RWPE1 (cell line): ENCODE data around the gene MKNK2.

Source experiments
- CTCF ChIA-PET: fragments of 350-600 bp; sonication (Branson Sonifier 250); formaldehyde crosslinking; extraction: SDS; loops from one replicate; lab custom pipeline; 2021; lab: Yijun Ruan, JAX
- POLR2A ChIA-PET: fragments of 400-600 bp; formaldehyde crosslinking; extraction: SDS; loops from one replicate; lab custom pipeline; 2020; ENCODE audit warnings: antibody characterized with exemption; ENCODE audit not compliant: low non-redundant PET; lab: Yijun Ruan, JAX
- DNase-seq: peaks from one replicate; pipeline ENCODE4 v3.0.0; 2012; ENCODE audit warnings: low spot score
- H3K27ac ChIP-seq: fragments of 450-650 bp; 2 replicates; pipeline ENCODE4 v1.5.1; 2017
- TF ChIP-seq, protein P1 (sequence below): fragments of 450-650 bp; conservative IDR thresholded peaks from 2 replicates; pipeline ENCODE4 v1.5.1; 2017; ENCODE audit warnings: low read depth, mild to moderate bottlenecking

The MKNK2 gene

GRCh38 chr19:2050991-2051772, at the start of gene MKNK2:
TSS of gene MKNK2 (minus strand) at chr19:2051244. CDS start at chr19:2050851, 393 bp downstream.
- DNase-seq, result peak; percentile 91
- POLR2A ChIA-PET, result interaction anchor here (0.6 kb wide), 1 partner anchor 110 kb away, joined by 7 read pairs; no protein-coding TSS in a partner anchor

GRCh38 chr19:2100719-2101061, 49.6 kb upstream of the MKNK2 start:
- DNase-seq, result no peak
- H3K27ac ChIP-seq, result peak overlapping the region; percentile 6; the same call in 1 of the 2 replicates
- ChIA-PET POLR2A (no interaction called here), CTCF (no interaction called here)
- TF ChIP-seq, protein P1, sequence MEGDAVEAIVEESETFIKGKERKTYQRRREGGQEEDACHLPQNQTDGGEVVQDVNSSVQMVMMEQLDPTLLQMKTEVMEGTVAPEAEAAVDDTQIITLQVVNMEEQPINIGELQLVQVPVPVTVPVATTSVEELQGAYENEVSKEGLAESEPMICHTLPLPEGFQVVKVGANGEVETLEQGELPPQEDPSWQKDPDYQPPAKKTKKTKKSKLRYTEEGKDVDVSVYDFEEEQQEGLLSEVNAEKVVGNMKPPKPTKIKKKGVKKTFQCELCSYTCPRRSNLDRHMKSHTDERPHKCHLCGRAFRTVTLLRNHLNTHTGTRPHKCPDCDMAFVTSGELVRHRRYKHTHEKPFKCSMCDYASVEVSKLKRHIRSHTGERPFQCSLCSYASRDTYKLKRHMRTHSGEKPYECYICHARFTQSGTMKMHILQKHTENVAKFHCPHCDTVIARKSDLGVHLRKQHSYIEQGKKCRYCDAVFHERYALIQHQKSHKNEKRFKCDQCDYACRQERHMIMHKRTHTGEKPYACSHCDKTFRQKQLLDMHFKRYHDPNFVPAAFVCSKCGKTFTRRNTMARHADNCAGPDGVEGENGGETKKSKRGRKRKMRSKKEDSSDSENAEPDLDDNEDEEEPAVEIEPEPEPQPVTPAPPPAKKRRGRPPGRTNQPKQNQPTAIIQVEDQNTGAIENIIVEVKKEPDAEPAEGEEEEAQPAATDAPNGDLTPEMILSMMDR, result no peak

More at GRCh38 chr19:2050991-2051772, at the start of gene MKNK2:
- peak within 1 kb of the TSS; percentile 100 for H3K27ac ChIP-seq
- TF ChIP-seq, protein P1, result peak; percentile 43
- CTCF ChIA-PET, result no interaction called here

DNA sequence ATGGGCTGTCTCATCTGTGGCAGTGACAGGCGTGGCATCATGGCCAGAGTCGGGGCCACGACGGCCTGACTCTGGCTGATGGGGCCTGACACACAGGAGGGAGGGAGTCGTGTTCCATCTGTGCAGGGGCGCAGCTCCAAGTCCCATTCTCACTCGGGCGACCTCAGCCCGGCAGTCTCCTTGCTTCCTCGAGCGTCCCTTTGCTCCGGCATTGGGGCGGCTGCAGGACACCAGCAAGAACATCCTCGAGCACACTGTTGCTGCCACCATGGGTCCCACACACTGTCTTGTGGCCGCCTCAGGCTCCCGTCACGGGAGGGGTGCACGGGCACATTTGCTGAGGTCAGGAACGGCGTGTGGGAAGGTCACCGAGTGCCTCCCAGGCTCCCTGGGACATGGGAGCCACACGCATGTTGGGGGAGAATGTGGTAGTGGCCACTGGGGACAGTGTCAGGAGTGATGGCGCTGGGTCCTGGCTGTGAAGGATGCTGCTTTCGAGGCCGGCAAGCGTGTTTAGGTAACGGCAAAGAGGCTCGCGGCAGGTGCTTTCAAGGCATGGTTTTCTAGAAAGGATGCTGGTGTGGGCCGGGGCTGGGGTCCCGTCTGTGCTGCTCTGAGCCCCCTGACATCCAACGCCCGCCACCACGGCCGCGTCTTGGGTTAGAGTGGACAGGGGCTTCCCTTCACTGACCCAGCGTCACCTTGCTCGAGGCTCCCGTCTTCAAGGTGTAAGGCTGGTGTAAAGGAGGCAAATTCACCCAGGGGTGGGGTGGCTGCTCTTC, 49.1 kb upstream of the MKNK2 start:
- peak overlapping the region; percentile 98 for H3K27ac ChIP-seq
- POLR2A ChIA-PET, result no interaction called here
- DNase-seq, result no peak
- CTCF ChIA-PET, result no interaction called here
- TF ChIP-seq, protein P1, result no peak

GRCh38 chr19:2099054-2099501, 48.0 kb upstream of the MKNK2 start:
- ChIA-PET POLR2A (no interaction called here), CTCF (no interaction called here)
- TF ChIP-seq, protein P1, result no peak
- no peak for DNase-seq
- peak overlapping the region; percentile 98 for H3K27ac ChIP-seq

- H3K27ac ChIP-seq, result peak overlapping the region; percentile 98
- no peak for DNase-seq
- TF ChIP-seq, protein P1, result no peak
- CTCF ChIA-PET, result no interaction called here
- POLR2A ChIA-PET, result no interaction called here
Observed at GRCh38 chr19:2097886-2098327, 46.9 kb upstream of the MKNK2 start.

DNA sequence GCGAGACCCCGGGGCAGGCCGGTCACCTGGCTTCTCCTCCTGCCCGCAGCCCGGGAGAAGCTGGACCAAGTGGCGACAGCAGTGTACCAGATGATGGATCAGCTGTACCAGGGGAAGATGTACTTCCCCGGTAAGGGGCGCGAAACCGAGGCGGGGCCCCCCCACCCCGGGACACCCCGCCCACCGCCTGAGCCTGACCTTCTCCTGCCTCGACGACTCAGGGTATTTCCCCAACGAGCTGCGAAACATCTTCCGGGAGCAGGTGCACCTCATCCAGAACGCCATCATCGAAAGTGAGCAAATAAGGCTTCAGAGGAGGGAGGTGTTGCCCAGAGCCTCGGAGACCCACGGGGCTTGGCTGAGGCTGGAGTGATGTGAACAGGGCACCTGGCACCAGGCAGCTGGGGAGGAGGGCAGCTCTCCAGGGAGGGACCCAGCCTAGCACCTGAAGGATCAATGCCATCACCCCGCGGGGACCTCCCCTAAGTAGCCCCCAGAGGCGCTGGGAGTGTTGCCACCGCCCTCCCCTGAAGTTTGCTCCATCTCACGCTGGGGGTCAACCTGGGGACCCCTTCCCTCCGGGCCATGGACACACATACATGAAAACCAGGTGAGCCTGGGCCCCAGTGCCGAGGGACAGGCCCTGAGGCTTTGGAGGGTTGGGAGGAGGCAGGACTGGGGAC, 46.3 kb upstream of the MKNK2 start:
- CTCF ChIA-PET, result interaction anchor here (0.7 kb wide), 1 partner anchor 228 kb away, joined by 5 read pairs; no protein-coding TSS in a partner anchor
- POLR2A ChIA-PET, result no interaction called here
- peak overlapping the region; percentile 98 for H3K27ac ChIP-seq
- DNase-seq, result no peak
- TF ChIP-seq, protein P1, result no peak
